Keratinocyte (primary cell): ENCODE results near the gene BRICD5. TPM values are rescaled to one million over a fixed set of nuclear protein-coding genes. Genes with fewer than 3 reads are reported as not detected.

ENCODE experiments used
- DNase-seq: peaks from one replicate; pipeline ENCODE4 v3.0.0-alpha.2; 2011; ENCODE audit warnings: low read depth, missing footprints, low spot score
- FAIRE-seq: peaks from 2 replicates; lab custom pipeline; 2011; peaks lifted over from hg19 to GRCh38; lab: Jason Lieb, UNC
- H2AFZ ChIP-seq: 2 replicates; pipeline ENCODE4 v1.6.0; 2012; ENCODE audit warnings: low read length, control low read depth, inconsistent platforms; ENCODE audit not compliant: control insufficient read depth
- H3K27ac ChIP-seq: 2 replicates; pipeline ENCODE4 v1.5.1; 2011; ENCODE audit warnings: low read length; ENCODE audit not compliant: control insufficient read depth, insufficient read depth
- H3K27me3 ChIP-seq: 3 replicates; pipeline ENCODE4 v1.6.0; 2011; ENCODE audit warnings: low read length; ENCODE audit not compliant: control insufficient read depth, insufficient read depth; ENCODE audit errors: extremely low read depth
- H3K36me3 ChIP-seq, 2 experiments: 2 replicates in 1 of 2; 3 replicates in 1 of 2; pipeline ENCODE4 v1.5.1; 2011; ENCODE audit warnings: low read length in 2 of 2, mild to moderate bottlenecking in 1 of 2; ENCODE audit not compliant: control insufficient read depth in 2 of 2, insufficient read depth in 2 of 2; ENCODE audit errors: extremely low read depth in 1 of 2
- H3K4me1 ChIP-seq: 3 replicates; pipeline ENCODE4 v1.5.1; 2011; ENCODE audit warnings: low read length; ENCODE audit not compliant: control insufficient read depth, insufficient read depth; ENCODE audit errors: extremely low read depth
- H3K4me2 ChIP-seq: 3 replicates; pipeline ENCODE4 v1.6.0; 2011; ENCODE audit warnings: low read depth, low read length; ENCODE audit not compliant: control insufficient read depth, insufficient read depth; ENCODE audit errors: extremely low read depth
- H3K4me3 ChIP-seq, 3 experiments: fragments of 200-600 bp in 1 of 3; sonication (generic) in 1 of 3; 2 replicates in 2 of 3; 3 replicates in 1 of 3; pipeline ENCODE4 v1.5.1; 2011 to 2016; ENCODE audit warnings: low read length in 3 of 3, mild to moderate bottlenecking in 3 of 3, control low read depth in 2 of 3, inconsistent platforms in 1 of 3, low read depth in 1 of 3, mixed read lengths in 1 of 3, mixed run types in 1 of 3, moderate library complexity in 1 of 3; ENCODE audit not compliant: control insufficient read depth in 2 of 3, insufficient read depth in 2 of 3; ENCODE audit errors: extremely low read depth in 1 of 3
- H3K79me2 ChIP-seq: 2 replicates; pipeline ENCODE4 v1.6.0; 2012; ENCODE audit warnings: low read length; ENCODE audit not compliant: control insufficient read depth, insufficient read depth
- H3K9ac ChIP-seq: 3 replicates; pipeline ENCODE4 v1.6.0; 2011; ENCODE audit warnings: low read length; ENCODE audit not compliant: control insufficient read depth, insufficient read depth; ENCODE audit errors: extremely low read depth
- H3K9me1 ChIP-seq: 3 replicates; pipeline ENCODE4 v1.6.0; 2011; ENCODE audit warnings: low read length; ENCODE audit not compliant: control insufficient read depth, insufficient read depth; ENCODE audit errors: extremely low read depth
- H3K9me3 ChIP-seq: 2 replicates; pipeline ENCODE4 v1.5.1; 2012; ENCODE audit warnings: low read depth, low read length; ENCODE audit not compliant: control insufficient read depth
- H4K20me1 ChIP-seq: 3 replicates; pipeline ENCODE4 v1.6.0; 2011; ENCODE audit warnings: low read length; ENCODE audit not compliant: control insufficient read depth, insufficient read depth; ENCODE audit errors: extremely low read depth
- EZH2 ChIP-seq: IDR thresholded peaks from one replicate; pipeline ENCODE4 v1.6.1; 2012; ENCODE audit warnings: inconsistent platforms, mild to moderate bottlenecking, low read length, moderate library complexity
- dilution Hi-C: fragments of 300-500 bp; cut with MboI; formaldehyde crosslinking; loops from one replicate; pipeline ENCODE4 v1.7.0; 2020; ENCODE audit warnings: low sequenced_read_pairs; ENCODE audit not compliant: extremely low pct_ligation_motif_present
- polyA plus RNA-seq, 5 experiments: library from polyadenylated mRNA; depleted of rRNA in 3 of 5; stranded (reverse) in 3 of 5; stranded (forward) in 1 of 5; unstranded in 1 of 5; fragments of >200 nt; gene quantifications; 1 replicate in 1 of 5; 2 replicates in 3 of 5; 3 replicates in 1 of 5; pipeline versions ENCODE4 v1.2.1 to v1.2.3, GENCODE V29; 2011 to 2012; ENCODE audit warnings: missing spikeins in 2 of 5, low read depth in 1 of 5, low replicate concordance in 1 of 5
- TF ChIP-seq, protein P1 (sequence below), 3 experiments: IDR thresholded peaks in 1 of 3; conservative IDR thresholded peaks in 1 of 3; optimal IDR thresholded peaks in 1 of 3; 2 replicates in 2 of 3; 3 replicates in 1 of 3; pipeline versions ENCODE3 to v1.5.1; 2011; ENCODE audit warnings: low read length in 3 of 3, mild to moderate bottlenecking in 3 of 3, moderate library complexity in 2 of 3, control low read depth in 1 of 3, inconsistent platforms in 1 of 3; ENCODE audit not compliant: insufficient read depth in 2 of 3; ENCODE audit errors: extremely low read depth in 1 of 3

Gene BRICD5
- polyA plus RNA-seq, 1 donor (not counting 4 experiments of a cell fraction or from before 2014, with no cell fraction given) = 1.8 TPM

DNA sequence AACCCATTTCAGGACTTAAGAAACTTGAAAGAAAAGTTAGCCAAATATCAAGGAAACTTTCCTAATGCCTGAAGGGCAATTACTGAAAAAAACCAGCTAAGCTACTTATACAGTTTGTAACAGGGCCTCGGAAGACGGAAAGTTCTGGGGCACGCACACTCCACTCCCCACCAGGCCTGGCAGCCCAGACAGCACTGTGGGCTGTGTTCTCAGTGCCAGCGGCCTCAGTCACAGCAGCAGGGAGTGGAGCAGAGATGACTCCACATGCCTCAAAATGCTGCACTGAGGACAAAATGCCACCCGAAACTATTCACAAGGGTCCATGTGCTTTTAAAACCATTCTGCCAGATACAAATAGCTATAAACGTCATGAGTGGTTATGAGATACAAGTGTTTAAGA is 47.1 kb upstream of the BRICD5 start:
- Histone ChIP-seq H3K4me2 (no peak overlapping the region), H4K20me1 (peaks cover 16% of the 10 kb centered on the region), H2AFZ (no peak overlapping the region), H3K27me3 (no peaks in the 10 kb centered on the region), H3K27ac (no peak overlapping the region), H3K4me1 (no peaks in the 10 kb centered on the region), H3K4me3 (no peak overlapping the region), H3K9me3 (no peaks in the 10 kb centered on the region), H3K79me2 (peaks cover 50% of the 10 kb centered on the region), H3K9me1 (no peaks in the 10 kb centered on the region), H3K36me3 (peaks cover 38 to 54% of the 10 kb centered on the region in 2 experiments), H3K9ac (no peak overlapping the region)
- dilution Hi-C loops = no loop called here
- FAIRE-seq = no peak
- no peak for DNase-seq
- no peak for TF ChIP-seq EZH2
- TF ChIP-seq, protein P1, sequence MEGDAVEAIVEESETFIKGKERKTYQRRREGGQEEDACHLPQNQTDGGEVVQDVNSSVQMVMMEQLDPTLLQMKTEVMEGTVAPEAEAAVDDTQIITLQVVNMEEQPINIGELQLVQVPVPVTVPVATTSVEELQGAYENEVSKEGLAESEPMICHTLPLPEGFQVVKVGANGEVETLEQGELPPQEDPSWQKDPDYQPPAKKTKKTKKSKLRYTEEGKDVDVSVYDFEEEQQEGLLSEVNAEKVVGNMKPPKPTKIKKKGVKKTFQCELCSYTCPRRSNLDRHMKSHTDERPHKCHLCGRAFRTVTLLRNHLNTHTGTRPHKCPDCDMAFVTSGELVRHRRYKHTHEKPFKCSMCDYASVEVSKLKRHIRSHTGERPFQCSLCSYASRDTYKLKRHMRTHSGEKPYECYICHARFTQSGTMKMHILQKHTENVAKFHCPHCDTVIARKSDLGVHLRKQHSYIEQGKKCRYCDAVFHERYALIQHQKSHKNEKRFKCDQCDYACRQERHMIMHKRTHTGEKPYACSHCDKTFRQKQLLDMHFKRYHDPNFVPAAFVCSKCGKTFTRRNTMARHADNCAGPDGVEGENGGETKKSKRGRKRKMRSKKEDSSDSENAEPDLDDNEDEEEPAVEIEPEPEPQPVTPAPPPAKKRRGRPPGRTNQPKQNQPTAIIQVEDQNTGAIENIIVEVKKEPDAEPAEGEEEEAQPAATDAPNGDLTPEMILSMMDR (optimal IDR thresholded peaks at IDR 0.05 in 1 of 3, IDR thresholded peaks at IDR 0.05 in 1 of 3, conservative IDR thresholded peaks at IDR 0.05 in 1 of 3; ENCODE audit: extremely low read depth in 1 of 3, insufficient read depth in 2 of 3, low read length in 3 of 3) = no peak

DNA sequence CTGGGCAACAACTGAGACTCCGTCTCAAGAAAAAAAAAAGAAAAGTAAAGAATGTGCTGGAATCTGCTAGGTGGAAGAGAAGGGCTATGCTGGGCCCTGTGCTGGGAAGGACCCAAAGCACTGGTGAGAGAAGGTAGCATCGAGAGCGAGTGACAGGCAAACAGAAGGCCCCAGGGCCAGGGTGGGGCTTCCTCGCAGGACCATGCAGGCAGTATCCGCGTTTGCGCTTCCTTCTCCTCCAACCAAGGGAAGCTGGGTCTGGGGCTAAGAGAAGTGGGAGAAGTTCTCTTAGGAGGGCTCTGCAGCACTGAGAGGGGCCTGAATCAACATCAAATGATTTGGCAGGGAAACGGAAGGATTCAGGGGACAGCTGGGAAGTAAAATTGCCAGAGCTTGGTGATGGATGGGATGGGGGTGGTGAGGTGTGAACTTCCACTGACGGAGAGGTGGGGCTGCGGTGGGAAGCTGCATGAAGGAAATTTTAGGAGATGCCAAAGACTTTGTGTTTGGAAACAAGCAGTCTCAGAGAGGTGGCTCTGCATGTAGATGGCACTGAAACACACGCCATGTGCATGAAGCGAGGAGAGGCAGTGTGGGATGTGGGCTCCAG is 46.0 kb upstream of the BRICD5 start:
- Histone ChIP-seq H3K27ac (no peak overlapping the region), H3K27me3 (no peaks in the 10 kb centered on the region), H3K9ac (no peak overlapping the region), H3K9me3 (no peaks in the 10 kb centered on the region), H3K9me1 (no peaks in the 10 kb centered on the region), H3K4me2 (no peak overlapping the region), H3K36me3 (peaks cover 34 to 45% of the 10 kb centered on the region in 2 experiments), H2AFZ (no peak overlapping the region), H3K4me3 (no peak overlapping the region), H3K4me1 (peaks cover 10% of the 10 kb centered on the region), H3K79me2 (peaks cover 41% of the 10 kb centered on the region), H4K20me1 (peaks cover 18% of the 10 kb centered on the region)
- DNase-seq = no peak
- dilution Hi-C loops = no loop called here
- FAIRE-seq = no peak
- TF ChIP-seq, protein P1 (optimal IDR thresholded peaks at IDR 0.05 in 1 of 3, IDR thresholded peaks at IDR 0.05 in 1 of 3, conservative IDR thresholded peaks at IDR 0.05 in 1 of 3; ENCODE audit: extremely low read depth in 1 of 3, insufficient read depth in 2 of 3, low read length in 3 of 3) = no peak
- TF ChIP-seq EZH2 = no peak
